ENCODE data around the gene OR51E1. TPM values are rescaled to one million over a fixed set of nuclear protein-coding genes. Genes with fewer than 3 reads are reported as not detected.

The OR51E1 gene
- total and polyA plus RNA-seq, 10 of the 15 experiments (the other 5 are each of a cell fraction or from before 2014, with no cell fraction given): not detected

GRCh38 chr11:4636136-4636535 is 7.6 kb upstream of the OR51E1 start:
- no peak for TF ChIP-seq POLR2A (IDR thresholded peaks at IDR 0.05; ENCODE audit: low read depth, low read length)
- TF ChIP-seq EP300 (IDR thresholded peaks at IDR 0.05; ENCODE audit: borderline replicate concordance in 1 of 2, control insufficient read depth in 1 of 2, low read depth in 2 of 2, low read length in 2 of 2): no peak
- TF ChIP-seq HDGF (IDR thresholded peaks at IDR 0.05): no peak
- no peak for TF ChIP-seq SKIL (IDR thresholded peaks at IDR 0.05; ENCODE audit: low read depth, poor library complexity, severe bottlenecking)
- no peak for TF ChIP-seq CBFB (IDR thresholded peaks at IDR 0.05; ENCODE audit: low read depth)
- no peak for TF ChIP-seq SIN3A (IDR thresholded peaks at IDR 0.05; ENCODE audit: low read depth, low read length)
- ChIA-PET RAD21 (ENCODE audit: unreplicated experiment) (interaction anchor here (0.9 to 2.6 kb wide), 4 partner anchors 8 to 448 kb away, joined by 3 to 21 read pairs (median 7); no protein-coding TSS in a partner anchor), POLR2A (no interaction called here), CTCF (interaction anchor here (0.7 to 3.9 kb wide), 25 partner anchors 8 to 750 kb away, joined by 3 to 28 read pairs (median 4); no protein-coding TSS in a partner anchor), SMC1A (ENCODE audit: uncharacterized antibody, unreplicated experiment) (interaction anchor here (0.5 to 2.8 kb wide), 12 partner anchors 8 to 979 kb away, joined by 3 to 19 read pairs (median 3); no protein-coding TSS in a partner anchor)
- FAIRE-seq (no peak), ATAC-seq (no peak), DNase-seq (ENCODE audit: low read depth, low spot score) (no peak)
- no peak overlapping the region for H3K4me3 ChIP-seq
- intact Hi-C loops (cut with micrococcal nuclease; ENCODE audit: unreplicated experiment): loop anchor here (2.0 to 5.0 kb wide), 2 partner anchors 191 to 449 kb away; no protein-coding TSS in a partner anchor
- H3K27me3 ChIP-seq (replicated peaks in 1 of 2; ENCODE audit: control insufficient read depth in 2 of 2, insufficient read depth in 2 of 2, low read length in 1 of 2): no peaks in the 10 kb centered on the region; a peak in 1 of 4 replicates
- H3K4me2 ChIP-seq (ENCODE audit: control insufficient read depth, insufficient read depth): no peak overlapping the region
- in situ Hi-C loops (cut with MboI): loop anchor here (5.0 kb wide), 2 partner anchors 191 to 356 kb away; partner anchors contain the start of gene OR51L1
- no peaks in the 10 kb centered on the region for H3K79me2 ChIP-seq (ENCODE audit: control insufficient read depth, insufficient read depth, low read length)
- no peak overlapping the region for H3K9ac ChIP-seq (ENCODE audit: control insufficient read depth, insufficient read depth, low read length)
- no peaks in the 10 kb centered on the region for H3K4me1 ChIP-seq (ENCODE audit: control insufficient read depth, insufficient read depth, low read length)
- H3K9me3 ChIP-seq (replicated peaks; ENCODE audit: control insufficient read depth, insufficient read depth, low read length): no peaks in the 10 kb centered on the region
- H4K20me1 ChIP-seq (ENCODE audit: control insufficient read depth, insufficient read depth): no peaks in the 10 kb centered on the region
- WGBS (ENCODE audit: insufficient coverage, insufficient replicate concordance, low lambda C conversion rate, missing lambda C conversion rate): 18% methylated on average over 2 of the region's 2 CpGs
- H2AFZ ChIP-seq (ENCODE audit: control insufficient read depth, low read depth, low read length): no peak overlapping the region
- no peaks in the 10 kb centered on the region for H3K36me3 ChIP-seq (ENCODE audit: control insufficient read depth in 2 of 2, insufficient read depth in 2 of 2, low read length in 1 of 2)
- no TSS peak for BruUV-seq (replicated peaks)
- H3K27ac ChIP-seq (ENCODE audit: control insufficient read depth, insufficient read depth): no peak overlapping the region
